Measurements from ENCODE around the gene OR2M7.
"Not testable (repeated sequence)": the region's sequence is repeated elsewhere in the genome, so short reads cannot be mapped to it uniquely, and the experiment has no call there.

The OR2M7 gene, protein sequence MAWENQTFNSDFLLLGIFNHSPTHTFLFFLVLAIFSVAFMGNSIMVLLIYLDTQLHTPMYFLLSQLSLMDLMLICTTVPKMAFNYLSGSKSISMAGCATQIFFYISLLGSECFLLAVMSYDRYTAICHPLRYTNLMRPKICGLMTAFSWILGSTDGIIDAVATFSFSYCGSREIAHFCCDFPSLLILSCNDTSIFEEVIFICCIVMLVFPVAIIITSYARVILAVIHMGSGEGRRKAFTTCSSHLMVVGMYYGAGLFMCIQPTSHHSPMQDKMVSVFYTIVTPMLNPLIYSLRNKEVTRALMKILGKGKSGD

GRCh38 chr1:248324468-248324867 is at the start of gene OR2M7:
Gene OR2M7, minus strand, starts transcription at chr1:248324568. Its CDS starts 0 bp downstream, at chr1:248324568.
- no peak for DNase-seq

DNA sequence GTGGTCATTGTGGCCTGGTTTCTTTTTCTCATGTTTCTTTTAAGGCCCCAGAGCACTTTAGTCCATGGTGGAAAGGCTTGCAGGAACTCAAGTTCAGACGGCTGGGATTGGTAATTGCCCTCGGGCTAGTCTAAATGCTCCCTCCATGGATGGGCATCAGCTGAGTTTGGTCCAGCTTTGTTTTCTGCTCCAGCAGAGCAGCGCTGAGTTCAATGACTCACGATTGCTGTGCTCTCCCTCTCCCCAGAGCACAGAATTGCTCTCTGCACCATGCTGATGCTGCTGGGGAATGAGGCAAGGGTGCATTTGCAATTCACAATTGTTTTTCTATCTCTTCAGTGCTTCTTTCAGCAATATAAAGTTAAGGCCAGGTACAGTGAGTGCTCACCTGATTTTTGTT is 49.4 kb upstream of the OR2M7 start:
- DNase-seq: no peak

- no peak for DNase-seq
Observed at GRCh38 chr1:248372394-248372793, 48.0 kb upstream of the OR2M7 start.

- DNase-seq: no peak
Observed at GRCh38 chr1:248366609-248367008, 42.2 kb upstream of the OR2M7 start.

GRCh38 chr1:248361121-248361715 is 36.9 kb upstream of the OR2M7 start, which contains the start of gene OR2T4:
Gene OR2T4, plus strand, starts transcription at chr1:248361665. Its CDS starts 0 bp downstream, at chr1:248361665.
- no peak for DNase-seq

DNA sequence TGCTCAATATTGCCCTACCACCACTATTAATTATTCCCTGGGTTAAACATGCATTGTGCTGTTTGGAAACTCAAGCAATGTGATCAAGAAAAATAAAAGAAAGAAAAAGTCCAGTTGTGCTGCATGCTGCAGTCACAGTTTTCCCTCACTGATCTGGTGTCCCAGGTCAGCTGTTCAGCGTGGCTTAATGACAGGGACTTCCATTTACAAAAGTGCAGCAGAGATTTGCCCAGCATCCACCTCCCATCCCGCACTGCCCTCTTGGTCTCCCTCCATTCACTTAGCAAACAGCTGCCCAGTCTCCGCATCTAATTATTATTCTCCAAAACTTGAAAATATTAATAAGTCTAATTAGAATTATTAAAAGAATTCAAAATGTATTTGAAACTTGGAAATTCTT is 35.0 kb upstream of the OR2M7 start:
- DNase-seq: no peak

DNA sequence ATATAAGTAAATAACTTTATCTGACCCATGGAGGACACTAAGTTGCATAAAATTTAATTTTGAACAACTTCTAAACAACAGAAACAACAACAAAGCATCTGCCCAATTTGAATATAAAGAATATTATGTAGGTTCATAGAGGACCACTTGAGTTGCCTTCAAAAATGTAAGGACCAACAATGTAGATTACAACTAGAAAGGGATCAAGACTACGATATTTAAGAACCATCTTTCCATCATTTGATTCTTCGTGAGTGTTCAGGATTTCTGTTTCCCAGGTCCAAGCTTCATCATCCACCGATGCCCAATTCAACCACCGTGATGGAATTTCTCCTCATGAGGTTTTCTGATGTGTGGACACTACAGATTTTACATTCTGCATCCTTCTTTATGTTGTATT is 24.1 kb upstream of the OR2M7 start, which contains the start of gene OR14C36:
TSS of gene OR14C36 (plus strand) at position 301 of the 400 bp plus-strand sequence. CDS start at position 301, 0 bp downstream.
- no peak for DNase-seq

DNA sequence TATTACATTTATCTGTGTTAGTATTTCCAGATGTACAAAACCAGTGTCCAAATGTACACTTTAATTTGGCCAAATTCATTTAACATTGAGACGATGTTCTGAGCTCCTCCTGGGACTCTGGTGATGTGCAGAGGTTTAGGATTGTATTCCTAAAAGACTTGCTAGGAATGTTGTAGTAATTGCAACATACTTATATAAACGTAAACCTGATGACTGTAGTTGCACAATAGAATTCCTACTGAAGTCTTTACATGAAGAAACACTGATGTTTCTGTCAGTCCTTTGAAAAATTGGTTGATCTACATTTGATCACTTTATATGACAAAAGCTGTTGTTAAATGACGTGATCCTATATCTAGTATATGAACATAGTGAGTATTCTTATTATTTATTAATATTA is 19.1 kb upstream of the OR2M7 start:
- DNase-seq: no peak

- DNase-seq: no peak
Observed at GRCh38 chr1:248316796-248317195, 7.6 kb downstream of the OR2M7 start.

- DNase-seq: not testable (repeated sequence)
Observed at GRCh38 chr1:248306740-248307139, 17.6 kb downstream of the OR2M7 start.

- no peak for DNase-seq
Observed at GRCh38 chr1:248306103-248306502, 18.3 kb downstream of the OR2M7 start.

- not testable (repeated sequence) for DNase-seq
Observed at GRCh38 chr1:248305672-248306071, 18.7 kb downstream of the OR2M7 start.

DNA sequence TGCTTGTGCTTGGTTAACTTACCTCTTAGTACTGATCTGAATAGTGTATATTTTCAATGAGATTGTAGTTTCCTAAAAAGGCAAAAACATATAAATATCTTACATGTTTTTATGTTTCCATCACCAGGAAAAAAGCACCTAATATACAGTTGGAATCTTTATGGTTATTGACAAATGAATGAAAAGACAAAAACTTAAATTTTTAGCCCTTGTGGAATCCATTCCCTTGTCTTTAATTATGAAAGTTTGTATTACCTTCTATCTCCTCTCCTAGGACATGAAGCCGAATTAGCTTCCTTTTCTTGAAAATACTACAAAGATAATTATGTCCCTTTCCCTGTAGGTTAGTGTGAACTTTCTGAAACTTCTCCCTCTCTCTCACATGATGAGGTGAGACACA is 21.0 kb downstream of the OR2M7 start, which contains the start of gene OR2T12:
TSS of gene OR2T12 (minus strand) at position 101 of the 400 bp plus-strand sequence. CDS start 7,846 bp downstream, outside the sequence.
- DNase-seq: no peak

GRCh38 chr1:248288391-248288790 is 36.0 kb downstream of the OR2M7 start:
- DNase-seq: no peak

DNA sequence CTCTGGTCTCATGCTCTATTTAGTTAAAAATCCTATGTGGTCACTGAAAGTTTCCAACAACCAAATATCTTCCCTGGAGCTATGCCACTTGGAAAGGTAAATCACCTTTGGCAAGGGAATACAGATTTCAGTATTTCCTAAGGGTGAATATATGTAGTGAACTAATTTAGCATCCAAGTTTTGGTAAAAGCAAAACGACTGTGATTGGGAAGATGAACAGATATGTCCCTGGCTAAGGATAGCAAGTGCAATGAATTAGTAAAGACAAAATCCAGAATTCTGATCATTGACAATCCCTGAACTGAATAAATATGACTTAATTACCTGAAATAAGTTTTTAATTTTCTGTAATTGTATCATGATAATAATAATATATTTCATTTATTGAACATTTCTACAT is 46.5 kb downstream of the OR2M7 start, which contains the start of gene OR2T33:
TSS of gene OR2T33 (minus strand) at position 101 of the 400 bp plus-strand sequence. CDS start 4,162 bp downstream, outside the sequence.
- DNase-seq: no peak

All from cerebellar nuclear complex (tissue), 1 donor.